ENCODE results near the gene NXPE3.

GRCh38 chr3:101735833-101736232 lies 43.2 kb upstream of the NXPE3 start:
- TF ChIP-seq FIP1L1 (IDR thresholded peaks at IDR 0.05; ENCODE audit: low read depth, low read length, poor library complexity, severe bottlenecking) (no peak), TAF1 (IDR thresholded peaks at IDR 0.05; ENCODE audit: control insufficient read depth, extremely low read depth, insufficient read depth, low read length, severe bottlenecking) (no peak), SMARCA5 (IDR thresholded peaks at IDR 0.05) (no peak)

All from K562 (cell line).